HG03135 (cell line): Measurements from ENCODE around the gene MCM10.
"Not testable (repeated sequence)": the region's sequence is repeated elsewhere in the genome, so short reads cannot be mapped to it uniquely, and the experiment has no call there.

Experiments used
- ATAC-seq: cut with Tn5 transposase; IDR thresholded peaks from one replicate; pipeline ENCODE4 v1.9.1; 2021; ENCODE audit warnings: mild to moderate bottlenecking, moderate library complexity; ENCODE audit not compliant: unreplicated experiment

The MCM10 gene

DNA sequence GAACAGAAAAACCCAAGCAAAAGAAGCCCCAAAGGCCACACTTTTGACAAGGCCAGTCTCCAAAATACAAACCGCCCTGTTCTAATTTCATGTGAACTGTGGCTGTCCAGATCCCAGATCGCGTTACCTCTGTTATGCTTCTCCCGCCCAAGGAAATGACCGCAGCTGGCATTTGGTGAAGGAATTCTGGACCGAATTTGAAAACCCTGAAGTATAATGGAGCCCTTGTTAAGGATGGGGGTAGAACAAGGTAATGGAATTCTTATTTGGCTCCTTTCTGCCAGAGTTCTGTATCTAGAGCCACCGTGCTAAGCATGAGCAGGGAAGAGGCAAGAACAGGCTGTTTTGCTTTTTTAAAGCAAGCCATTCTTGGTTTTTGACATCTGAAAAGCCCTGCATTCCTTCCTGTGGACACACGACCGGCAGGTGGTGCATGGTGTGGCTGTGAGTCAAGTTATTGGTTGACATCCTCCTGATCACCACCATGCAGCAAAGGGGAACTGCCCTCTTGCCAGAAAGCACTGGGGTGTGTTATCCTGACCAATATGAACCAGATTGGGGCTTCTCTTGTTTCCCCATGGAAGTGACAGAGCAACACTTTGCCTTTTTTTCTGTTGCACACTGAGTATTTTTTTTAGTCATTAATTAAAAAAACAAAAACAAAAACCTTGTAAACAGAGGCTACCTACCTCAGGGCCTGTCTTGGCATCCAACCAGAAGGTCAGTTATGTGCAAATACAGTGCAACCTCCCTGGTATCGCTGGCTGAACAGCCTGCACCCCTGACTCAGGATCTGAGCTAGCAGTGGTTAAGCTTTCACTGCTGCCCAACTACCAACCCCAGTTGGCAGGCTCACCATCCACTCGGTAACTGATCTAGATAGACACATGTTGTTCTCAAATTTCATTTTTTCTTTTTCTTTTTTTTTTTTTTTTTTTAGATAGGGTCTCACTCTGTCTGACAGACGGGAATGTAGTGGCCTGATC lies 58.6 kb downstream of the MCM10 start:
- ATAC-seq = no peak

- no peak for ATAC-seq
Measured at GRCh38 chr10:13221572-13221971, 60.2 kb downstream of the MCM10 start.

GRCh38 chr10:13222151-13222550 lies 60.8 kb downstream of the MCM10 start:
- ATAC-seq = no peak

DNA sequence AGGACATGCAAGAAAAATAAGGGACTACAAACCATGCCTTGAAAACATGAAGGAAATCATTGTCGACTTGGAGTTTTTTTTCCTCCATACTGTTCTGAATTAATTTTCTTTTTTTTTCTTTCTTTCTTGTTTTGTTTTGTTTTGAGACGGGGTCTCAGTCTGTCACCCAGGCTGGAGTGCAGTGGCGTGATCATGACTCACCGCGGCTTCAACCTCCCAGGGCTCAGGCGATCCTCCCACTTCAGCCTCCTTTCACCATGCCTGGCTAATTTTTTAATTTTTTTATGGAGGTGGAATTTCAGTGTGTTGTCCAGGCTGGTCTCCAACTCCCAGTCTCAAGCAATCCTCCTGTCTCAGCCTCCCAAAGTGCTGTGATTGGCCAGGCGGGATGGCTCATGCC lies 61.2 kb downstream of the MCM10 start:
- ATAC-seq = no peak

- no peak for ATAC-seq
Measured at GRCh38 chr10:13223241-13223640, 61.9 kb downstream of the MCM10 start.

- no peak for ATAC-seq
Measured at GRCh38 chr10:13224210-13224995, 63.0 kb downstream of the MCM10 start.

GRCh38 chr10:13225601-13226000 lies 64.2 kb downstream of the MCM10 start:
- no peak for ATAC-seq

GRCh38 chr10:13227031-13227430 lies 65.7 kb downstream of the MCM10 start:
- no peak for ATAC-seq

GRCh38 chr10:13231190-13231589 lies 69.8 kb downstream of the MCM10 start:
- ATAC-seq = no peak

DNA sequence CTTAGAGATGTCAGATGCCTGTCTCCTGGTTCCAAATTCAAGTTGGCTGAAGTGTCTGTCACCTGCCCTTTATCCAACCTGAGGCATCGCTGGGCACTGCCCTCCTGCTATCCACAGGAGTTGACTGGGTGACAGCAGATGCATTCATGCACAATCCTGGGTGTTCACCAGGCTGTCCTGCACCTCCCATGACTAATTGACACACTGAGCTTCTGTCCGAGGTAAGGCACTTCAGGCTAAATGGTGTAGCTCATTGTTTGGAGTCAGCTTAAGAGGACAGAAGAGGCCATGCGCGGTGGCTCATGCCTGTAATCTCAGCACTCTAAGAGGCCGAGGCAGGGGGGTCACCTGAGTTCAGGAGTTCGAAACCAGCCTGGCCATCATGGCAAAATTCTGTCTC lies 70.5 kb downstream of the MCM10 start:
- no peak for ATAC-seq

DNA sequence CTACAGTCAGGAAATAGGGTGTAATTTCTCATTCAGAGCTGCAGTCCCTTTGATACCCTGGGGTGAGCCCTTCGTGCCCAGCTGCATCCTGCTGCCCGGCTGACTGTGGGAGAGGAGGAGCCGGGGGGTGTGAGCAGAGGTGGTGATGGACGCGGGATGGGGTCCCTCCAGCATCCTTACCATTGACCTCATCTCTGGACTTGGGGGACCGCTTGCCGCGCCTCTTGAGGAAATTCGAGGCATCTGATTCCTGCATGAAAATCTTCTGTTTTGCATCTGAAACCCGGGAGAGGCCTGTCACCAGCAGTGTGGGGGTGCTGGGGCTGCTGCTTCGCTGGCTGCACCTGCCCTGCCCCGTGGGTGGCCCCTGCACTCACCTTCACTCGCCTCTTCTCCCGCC lies 72.0 kb downstream of the MCM10 start:
- ATAC-seq = no peak

GRCh38 chr10:13234172-13234571 lies 72.8 kb downstream of the MCM10 start, which contains the start of gene UCMA:
Gene UCMA, minus strand, starts transcription at chr10:13234374. Its CDS starts 116 bp downstream, at chr10:13234258.
- ATAC-seq = no peak

DNA sequence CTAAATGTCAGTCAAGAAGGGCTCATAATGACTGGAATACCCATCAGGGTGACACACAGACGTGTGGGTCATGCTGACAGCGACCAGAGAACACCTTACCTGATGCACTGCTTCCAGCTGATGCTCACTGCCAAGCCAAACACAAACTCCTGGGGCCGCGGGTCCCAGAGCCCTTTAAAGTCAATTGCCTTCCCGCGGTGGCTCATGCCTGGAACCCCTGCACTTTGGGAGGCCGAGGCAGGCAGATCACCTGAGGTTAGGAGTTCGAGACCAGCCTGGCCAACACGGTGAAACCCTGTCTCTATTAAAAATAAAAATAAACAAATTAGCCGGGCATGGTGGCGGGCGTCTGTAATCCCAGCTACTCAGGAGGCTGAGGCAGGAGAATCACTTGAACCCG lies 73.4 kb downstream of the MCM10 start:
- ATAC-seq = not testable (repeated sequence)

GRCh38 chr10:13236638-13237037 lies 75.3 kb downstream of the MCM10 start:
- ATAC-seq = no peak

DNA sequence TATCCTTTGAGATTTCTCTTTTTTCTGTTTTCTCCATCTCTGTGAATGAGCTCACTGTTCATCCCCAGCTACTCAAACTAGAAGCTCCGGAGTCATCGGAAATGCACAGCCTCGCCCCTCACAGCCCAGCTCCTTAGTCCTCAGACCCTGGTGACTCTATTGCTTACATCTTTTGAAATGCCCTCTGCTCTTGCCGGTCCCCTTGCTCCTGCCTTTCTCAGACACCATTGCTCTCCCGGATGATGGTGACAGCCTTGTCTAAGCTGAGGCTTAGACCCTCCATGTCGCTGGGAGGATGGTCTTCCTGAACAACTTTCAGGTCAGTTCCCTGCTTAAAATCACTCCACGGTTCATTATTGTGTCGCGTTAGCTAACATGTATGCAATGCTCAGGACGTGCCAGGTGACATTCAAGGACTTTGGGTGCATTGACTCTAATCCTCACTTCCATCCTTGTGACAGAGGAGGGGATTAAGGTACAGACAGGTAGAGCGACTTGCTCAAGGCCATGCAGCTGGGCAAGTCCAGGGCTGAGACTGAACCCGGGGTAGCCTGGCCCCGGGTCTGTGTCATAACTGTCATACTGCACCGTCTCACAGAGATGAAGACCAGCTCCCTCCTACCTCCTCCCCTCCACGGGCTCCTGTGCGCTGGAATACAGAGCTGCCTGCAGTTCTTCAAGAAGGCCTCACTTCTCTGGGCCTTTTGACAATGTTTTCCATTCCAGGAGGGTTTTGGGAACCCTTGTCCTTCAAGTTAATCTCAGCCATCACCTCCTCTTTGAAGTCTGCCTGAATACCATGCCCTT lies 77.1 kb downstream of the MCM10 start:
- ATAC-seq = no peak

DNA sequence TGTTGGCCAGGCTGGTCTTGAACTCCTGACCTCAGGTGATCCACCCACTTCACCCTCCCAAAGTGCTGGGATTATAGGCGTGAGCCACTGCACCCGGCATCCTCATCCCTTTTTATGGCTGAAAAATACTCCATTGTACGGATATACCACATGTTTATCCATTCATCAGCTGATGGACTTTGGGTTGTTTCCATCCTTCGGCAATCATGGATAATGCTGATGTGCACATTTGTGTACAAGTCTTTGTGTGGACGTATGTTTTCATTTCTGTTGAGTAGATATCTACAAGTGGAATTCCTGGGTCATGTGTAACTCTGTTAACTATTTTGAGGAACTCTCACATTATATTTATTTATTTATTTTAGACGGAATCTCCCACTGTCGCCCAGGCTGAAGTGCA lies 78.6 kb downstream of the MCM10 start:
- no peak for ATAC-seq

DNA sequence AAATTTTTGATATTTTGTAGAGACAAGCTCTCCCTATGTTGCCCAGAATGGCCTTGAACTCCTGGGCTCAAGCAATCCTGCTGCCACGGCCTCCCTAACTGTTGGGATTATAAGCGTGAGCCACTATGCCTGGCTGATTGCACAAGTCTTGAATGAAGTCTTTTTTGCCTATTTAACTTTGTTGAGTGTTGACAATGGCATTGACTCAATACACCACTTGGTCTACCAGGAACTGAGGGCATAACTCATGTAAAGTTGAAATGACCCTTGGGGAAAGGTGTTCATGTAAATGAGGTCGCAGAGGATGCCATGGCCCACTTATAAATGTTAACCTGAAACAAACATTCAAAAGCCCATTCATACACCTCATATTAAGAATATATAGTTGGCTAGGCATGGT lies 80.3 kb downstream of the MCM10 start:
- no peak for ATAC-seq

- not testable (repeated sequence) for ATAC-seq
Measured at GRCh38 chr10:13242260-13242659, 80.9 kb downstream of the MCM10 start.

GRCh38 chr10:13247246-13247645 lies 85.9 kb downstream of the MCM10 start:
- ATAC-seq = no peak

GRCh38 chr10:13247784-13248183 lies 86.4 kb downstream of the MCM10 start:
- ATAC-seq = no peak

- no peak for ATAC-seq
Measured at GRCh38 chr10:13253726-13254125, 92.4 kb downstream of the MCM10 start.
